Testis (tissue), 3 donors: ENCODE data around the gene VPS26B. TPM values are rescaled to one million over a fixed set of nuclear protein-coding genes. Genes with fewer than 3 reads are reported as not detected.

Experiments
- DNase-seq: peaks from one replicate; pipeline ENCODE4 v3.0.0-alpha.2; 2019
- H3K27ac ChIP-seq, 2 donors: fragments of 200-600 bp; sonication (generic); one replicate each; pipeline ENCODE4 v1.5.1; 2019
- H3K27me3 ChIP-seq: fragments of 200-600 bp; sonication (generic); one replicate; pipeline ENCODE4 v1.5.1; 2019
- H3K36me3 ChIP-seq: fragments of 200-600 bp; sonication (generic); one replicate; pipeline ENCODE4 v1.5.1; 2017; ENCODE audit warnings: low read depth; ENCODE audit errors: missing control alignments
- H3K4me1 ChIP-seq: fragments of 200-600 bp; sonication (generic); one replicate; pipeline ENCODE4 v1.5.1; 2019
- H3K4me3 ChIP-seq, 2 donors: fragments of 200-600 bp; sonication (generic); one replicate each; pipeline ENCODE4 v1.5.1; 2017 to 2019
- H3K9me3 ChIP-seq: fragments of 200-600 bp; sonication (generic); one replicate; pipeline ENCODE4 v1.5.1; 2017
- CTCF ChIP-seq, 3 experiments: fragments of 450-650 bp in 2 of 3; fragments of 200-600 bp in 1 of 3; sonication (generic) in 1 of 3; IDR thresholded peaks; one replicate each; pipeline ENCODE4 v1.5.1; 2016 to 2019; ENCODE audit warnings: antibody characterized with exemption in 3 of 3, mild to moderate bottlenecking in 2 of 3, moderate library complexity in 1 of 3
- POLR2A ChIP-seq: fragments of 450-650 bp; IDR thresholded peaks from one replicate; pipeline ENCODE4 v1.6.1; 2017; ENCODE audit warnings: antibody characterized with exemption, mild to moderate bottlenecking, moderate library complexity
- WGBS, 2 donors: methylation state at CpG; one replicate each; pipeline ENCODE4 v1.1.5; 2018; 5-methylcytosine and 5-hydroxymethylcytosine counted together
- intact Hi-C: fragments of 100-400 bp; cut with DNase I; formaldehyde crosslinking; loops from one replicate; pipeline ENCODE4 v1.15.1; 2023; ENCODE audit warnings: low total_unique reads
- polyA plus RNA-seq: library from polyadenylated mRNA; stranded (reverse); fragments of 350-450 nt; fragmentation: Illumina TruSeq; extraction: RNeasy Lipid Tissue Mini Kit (QIAGEN cat#74804); gene quantifications from one replicate; pipeline ENCODE4 v1.2.3, GENCODE V29; 2014; ENCODE audit warnings: low read depth, low replicate concordance; ENCODE audit not compliant: insufficient read depth
- total RNA-seq, 2 donors: library from RNA; depleted of rRNA; stranded (reverse); fragments of >200 nt; gene quantifications; one replicate each; pipeline ENCODE4 v1.2.3, GENCODE V29; 2016

Gene VPS26B
- total and polyA plus RNA-seq, 3 donors from 2014 or later, result 54.2 to 84.1 (median 74.0) TPM

- Histone ChIP-seq H3K4me1 (no peaks in the 10 kb centered on the region), H3K27ac (no peak overlapping the region), H3K27me3 (no peaks in the 10 kb centered on the region), H3K36me3 (no peaks in the 10 kb centered on the region), H3K9me3 (no peaks in the 10 kb centered on the region), H3K4me3 (no peak overlapping the region)
- no peak for DNase-seq
- intact Hi-C loops, result no loop called here
- TF ChIP-seq POLR2A, result no peak
- TF ChIP-seq CTCF (IDR thresholded peaks at IDR 0.05), result no peak
- WGBS, 2 donors, result 93 to 97% methylated on average over 4 of the region's 4 CpGs
Measured at GRCh38 chr11:134243913-134244312, 19.4 kb downstream of the VPS26B start.

GRCh38 chr11:134244593-134244992 is 20.1 kb downstream of the VPS26B start:
- H3K27ac ChIP-seq, result no peak overlapping the region
- H3K9me3 ChIP-seq, result no peaks in the 10 kb centered on the region
- no peak for TF ChIP-seq POLR2A
- peak; percentile 43 to 65 (median 60) for TF ChIP-seq CTCF (IDR thresholded peaks at IDR 0.05)
- 51 to 92% methylated on average over 2 to 7 of the region's 7 CpGs for WGBS, 2 donors
- no peaks in the 10 kb centered on the region for H3K4me1 ChIP-seq
- intact Hi-C loops, result no loop called here
- H3K36me3 ChIP-seq, result no peaks in the 10 kb centered on the region
- H3K4me3 ChIP-seq, result no peak overlapping the region
- no peaks in the 10 kb centered on the region for H3K27me3 ChIP-seq
- peak; percentile 43 for DNase-seq

GRCh38 chr11:134245434-134245833 is 21.0 kb downstream of the VPS26B start:
- Histone ChIP-seq H3K27ac (no peak overlapping the region), H3K9me3 (no peaks in the 10 kb centered on the region), H3K27me3 (no peaks in the 10 kb centered on the region), H3K4me3 (no peak overlapping the region), H3K4me1 (no peaks in the 10 kb centered on the region), H3K36me3 (no peaks in the 10 kb centered on the region)
- TF ChIP-seq POLR2A, result no peak
- TF ChIP-seq CTCF (IDR thresholded peaks at IDR 0.05), result no peak
- intact Hi-C loops, result no loop called here
- DNase-seq, result no peak
- 89 to 94% methylated on average over 12 to 14 of the region's 14 CpGs for WGBS, 2 donors

GRCh38 chr11:134246100-134246499 is 21.6 kb downstream of the VPS26B start:
- WGBS, 2 donors, result 75 to 88% methylated on average over 9 to 11 of the region's 11 CpGs
- intact Hi-C loops, result no loop called here
- TF ChIP-seq CTCF (IDR thresholded peaks at IDR 0.05), result no peak
- no peak for TF ChIP-seq POLR2A

GRCh38 chr11:134246678-134247077 is 22.2 kb downstream of the VPS26B start:
- no peak for DNase-seq
- intact Hi-C loops, result no loop called here
- Histone ChIP-seq H3K9me3 (no peaks in the 10 kb centered on the region), H3K4me1 (peaks cover 1% of the 10 kb centered on the region), H3K4me3 (no peak overlapping the region), H3K27ac (no peak overlapping the region), H3K27me3 (no peaks in the 10 kb centered on the region), H3K36me3 (no peaks in the 10 kb centered on the region)
- WGBS, 2 donors, result 82% methylated on average over 4 of the region's 4 CpGs
- TF ChIP-seq POLR2A (no peak), CTCF (IDR thresholded peaks at IDR 0.05) (no peak)

More at GRCh38 chr11:134246100-134246499, 21.6 kb downstream of the VPS26B start:
- Histone ChIP-seq H3K9me3 (no peaks in the 10 kb centered on the region), H3K36me3 (no peaks in the 10 kb centered on the region), H3K27me3 (no peaks in the 10 kb centered on the region), H3K27ac (no peak overlapping the region), H3K4me1 (no peaks in the 10 kb centered on the region), H3K4me3 (no peak overlapping the region)
- no peak for DNase-seq
